ENCODE data around the gene SMURF2.

Gene SMURF2

GRCh38 chr17:64572682-64573154, 89.4 kb downstream of the SMURF2 start:
- Mint-ChIP-seq H3K4me1 (ENCODE audit: low read depth) (peaks cover 11% of the 10 kb centered on the region), H3K36me3 (peaks cover 6% of the 10 kb centered on the region), H3K4me3 (no peak overlapping the region), H3K27ac (peak overlapping the region; percentile 74), H3K27me3 (no peaks in the 10 kb centered on the region), H3K9me3 (ENCODE audit: low read depth) (no peaks in the 10 kb centered on the region)

GRCh38 chr17:64571746-64572145, 90.4 kb downstream of the SMURF2 start:
- no peak overlapping the region for H3K27ac Mint-ChIP-seq
- H3K4me1 Mint-ChIP-seq (ENCODE audit: low read depth): peaks cover 11% of the 10 kb centered on the region
- no peak overlapping the region for H3K4me3 Mint-ChIP-seq
- H3K36me3 Mint-ChIP-seq: peaks cover 2% of the 10 kb centered on the region
- no peaks in the 10 kb centered on the region for H3K27me3 Mint-ChIP-seq
- H3K9me3 Mint-ChIP-seq (ENCODE audit: low read depth): no peaks in the 10 kb centered on the region

- no peaks in the 10 kb centered on the region for H3K4me1 Mint-ChIP-seq (ENCODE audit: low read depth)
- no peak overlapping the region for H3K4me3 Mint-ChIP-seq
- H3K36me3 Mint-ChIP-seq: peaks cover 2% of the 10 kb centered on the region
- no peak overlapping the region for H3K27ac Mint-ChIP-seq
- H3K9me3 Mint-ChIP-seq (ENCODE audit: low read depth): no peaks in the 10 kb centered on the region
- no peaks in the 10 kb centered on the region for H3K27me3 Mint-ChIP-seq
Measured at GRCh38 chr17:64565563-64565962, 96.5 kb downstream of the SMURF2 start.

- H3K27me3 Mint-ChIP-seq: no peaks in the 10 kb centered on the region
- no peaks in the 10 kb centered on the region for H3K4me1 Mint-ChIP-seq (ENCODE audit: low read depth)
- H3K9me3 Mint-ChIP-seq (ENCODE audit: low read depth): no peaks in the 10 kb centered on the region
- peaks cover 2% of the 10 kb centered on the region for H3K36me3 Mint-ChIP-seq
- peak overlapping the region; percentile 43 for H3K27ac Mint-ChIP-seq
- H3K4me3 Mint-ChIP-seq: no peak overlapping the region
Measured at GRCh38 chr17:64564098-64564497, 98.0 kb downstream of the SMURF2 start.

GRCh38 chr17:64555281-64555680, 106.8 kb downstream of the SMURF2 start:
- Mint-ChIP-seq H3K9me3 (ENCODE audit: low read depth) (no peaks in the 10 kb centered on the region), H3K27me3 (no peaks in the 10 kb centered on the region), H3K4me1 (ENCODE audit: low read depth) (no peaks in the 10 kb centered on the region), H3K27ac (no peak overlapping the region), H3K4me3 (no peak overlapping the region), H3K36me3 (no peaks in the 10 kb centered on the region)

- Mint-ChIP-seq H3K9me3 (ENCODE audit: low read depth) (no peaks in the 10 kb centered on the region), H3K4me3 (no peak overlapping the region), H3K4me1 (ENCODE audit: low read depth) (no peaks in the 10 kb centered on the region), H3K27me3 (no peaks in the 10 kb centered on the region), H3K27ac (no peak overlapping the region), H3K36me3 (no peaks in the 10 kb centered on the region)
Measured at GRCh38 chr17:64554028-64554637, 108.0 kb downstream of the SMURF2 start.

GRCh38 chr17:64551461-64551860, 110.6 kb downstream of the SMURF2 start:
- H3K27ac Mint-ChIP-seq: peak overlapping the region; percentile 43
- H3K9me3 Mint-ChIP-seq (ENCODE audit: low read depth): no peaks in the 10 kb centered on the region
- no peaks in the 10 kb centered on the region for H3K27me3 Mint-ChIP-seq
- no peak overlapping the region for H3K4me3 Mint-ChIP-seq
- no peaks in the 10 kb centered on the region for H3K4me1 Mint-ChIP-seq (ENCODE audit: low read depth)
- no peaks in the 10 kb centered on the region for H3K36me3 Mint-ChIP-seq

- no peaks in the 10 kb centered on the region for H3K27me3 Mint-ChIP-seq
- no peak overlapping the region for H3K4me3 Mint-ChIP-seq
- H3K9me3 Mint-ChIP-seq (ENCODE audit: low read depth): no peaks in the 10 kb centered on the region
- H3K27ac Mint-ChIP-seq: no peak overlapping the region
- H3K36me3 Mint-ChIP-seq: peaks cover 3% of the 10 kb centered on the region
- no peaks in the 10 kb centered on the region for H3K4me1 Mint-ChIP-seq (ENCODE audit: low read depth)
Measured at GRCh38 chr17:64547319-64547718, 114.8 kb downstream of the SMURF2 start.

GRCh38 chr17:64546716-64547115, 115.4 kb downstream of the SMURF2 start:
- H3K27ac Mint-ChIP-seq: peak overlapping the region; percentile 28
- no peaks in the 10 kb centered on the region for H3K27me3 Mint-ChIP-seq
- no peaks in the 10 kb centered on the region for H3K4me1 Mint-ChIP-seq (ENCODE audit: low read depth)
- H3K36me3 Mint-ChIP-seq: peaks cover 3% of the 10 kb centered on the region
- no peaks in the 10 kb centered on the region for H3K9me3 Mint-ChIP-seq (ENCODE audit: low read depth)
- H3K4me3 Mint-ChIP-seq: no peak overlapping the region

- Mint-ChIP-seq H3K9me3 (ENCODE audit: low read depth) (no peaks in the 10 kb centered on the region), H3K27ac (no peak overlapping the region), H3K27me3 (no peaks in the 10 kb centered on the region), H3K4me3 (no peak overlapping the region), H3K36me3 (peaks cover 3% of the 10 kb centered on the region), H3K4me1 (ENCODE audit: low read depth) (no peaks in the 10 kb centered on the region)
Measured at GRCh38 chr17:64544742-64545141, 117.4 kb downstream of the SMURF2 start.

- no peak overlapping the region for H3K4me3 Mint-ChIP-seq
- no peaks in the 10 kb centered on the region for H3K27me3 Mint-ChIP-seq
- H3K9me3 Mint-ChIP-seq (ENCODE audit: low read depth): no peaks in the 10 kb centered on the region
- peak overlapping the region; percentile 6 for H3K27ac Mint-ChIP-seq
- no peaks in the 10 kb centered on the region for H3K4me1 Mint-ChIP-seq (ENCODE audit: low read depth)
- peaks cover 5% of the 10 kb centered on the region for H3K36me3 Mint-ChIP-seq
Measured at GRCh38 chr17:64540118-64540776, 121.9 kb downstream of the SMURF2 start.

GRCh38 chr17:64538508-64539130, 123.5 kb downstream of the SMURF2 start:
- Mint-ChIP-seq H3K36me3 (peaks cover 5% of the 10 kb centered on the region), H3K4me1 (ENCODE audit: low read depth) (no peaks in the 10 kb centered on the region), H3K27ac (peak overlapping the region; percentile 56), H3K9me3 (ENCODE audit: low read depth) (no peaks in the 10 kb centered on the region), H3K27me3 (no peaks in the 10 kb centered on the region), H3K4me3 (no peak overlapping the region)

GRCh38 chr17:64537488-64537887, 124.6 kb downstream of the SMURF2 start:
- no peaks in the 10 kb centered on the region for H3K9me3 Mint-ChIP-seq (ENCODE audit: low read depth)
- H3K4me3 Mint-ChIP-seq: no peak overlapping the region
- H3K4me1 Mint-ChIP-seq (ENCODE audit: low read depth): no peaks in the 10 kb centered on the region
- no peaks in the 10 kb centered on the region for H3K27me3 Mint-ChIP-seq
- peaks cover 2% of the 10 kb centered on the region for H3K36me3 Mint-ChIP-seq
- peak overlapping the region; percentile 55 for H3K27ac Mint-ChIP-seq

GRCh38 chr17:64536913-64537312, 125.2 kb downstream of the SMURF2 start:
- H3K27ac Mint-ChIP-seq: peak overlapping the region; percentile 55
- H3K9me3 Mint-ChIP-seq (ENCODE audit: low read depth): no peaks in the 10 kb centered on the region
- H3K36me3 Mint-ChIP-seq: peaks cover 2% of the 10 kb centered on the region
- no peaks in the 10 kb centered on the region for H3K4me1 Mint-ChIP-seq (ENCODE audit: low read depth)
- H3K4me3 Mint-ChIP-seq: no peak overlapping the region
- H3K27me3 Mint-ChIP-seq: no peaks in the 10 kb centered on the region

GRCh38 chr17:64535357-64535756, 126.8 kb downstream of the SMURF2 start:
- Mint-ChIP-seq H3K36me3 (peaks cover 4% of the 10 kb centered on the region), H3K27ac (peak overlapping the region; percentile 75)

More at GRCh38 chr17:64535357-64535756, 126.8 kb downstream of the SMURF2 start:
- H3K27me3 Mint-ChIP-seq: no peaks in the 10 kb centered on the region
- no peaks in the 10 kb centered on the region for H3K9me3 Mint-ChIP-seq (ENCODE audit: low read depth)
- H3K4me3 Mint-ChIP-seq: no peak overlapping the region
- no peaks in the 10 kb centered on the region for H3K4me1 Mint-ChIP-seq (ENCODE audit: low read depth)

Data from activated naive CD8-positive, alpha-beta T cell (primary cell).